ENCODE results near the gene ASAP3.

ASAP3 gene

DNA sequence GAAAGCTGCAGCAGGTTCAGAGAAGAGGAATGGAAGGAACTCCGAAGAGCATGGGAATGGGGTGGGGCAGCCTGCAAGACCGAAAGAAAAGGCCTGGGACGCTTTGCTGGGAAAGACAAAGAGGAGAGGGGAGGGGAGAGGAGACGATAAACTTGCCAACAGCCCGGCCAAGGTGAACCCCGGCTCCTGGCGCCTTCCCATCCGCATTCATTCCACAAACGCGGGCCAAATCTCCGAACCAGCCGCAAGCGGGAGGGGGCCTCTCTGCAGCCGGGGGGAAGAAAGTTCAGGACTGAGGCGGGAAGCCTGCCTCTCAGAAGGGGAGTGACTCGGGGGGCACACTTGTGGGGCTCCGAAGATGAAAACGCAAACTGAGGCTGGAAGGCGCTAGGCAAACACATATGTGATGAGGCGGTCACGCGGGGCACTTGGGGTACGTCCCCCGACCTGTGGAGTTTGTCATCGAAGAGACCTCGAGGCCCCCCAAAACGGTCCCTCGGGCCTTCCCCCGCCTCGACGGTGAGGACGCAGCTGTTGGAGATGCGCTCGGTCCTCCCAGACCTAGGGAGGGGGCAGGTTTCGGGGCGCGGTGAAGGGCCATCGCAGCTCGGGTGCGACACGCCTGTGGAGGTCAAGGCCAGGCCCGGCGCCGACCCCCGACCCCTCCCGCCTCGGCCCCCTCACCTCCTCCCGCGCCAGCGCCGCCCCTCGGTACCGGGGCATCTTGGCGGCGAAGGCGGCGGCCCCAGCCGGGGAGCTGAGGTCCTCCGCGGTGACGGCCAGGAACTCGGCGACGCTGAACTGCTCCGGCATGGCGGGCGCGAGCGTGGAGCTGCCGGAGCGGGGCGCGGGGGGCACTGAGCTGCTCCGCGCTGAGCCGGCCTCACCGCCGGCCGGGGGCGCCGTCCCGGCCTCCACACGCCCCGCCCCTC is at the start of gene ASAP3:
Gene ASAP3 (minus strand): TSS at position 859 of the 932 bp plus-strand sequence. CDS start 46 bp downstream, at position 813.
- no peak for DNase-seq

DNA sequence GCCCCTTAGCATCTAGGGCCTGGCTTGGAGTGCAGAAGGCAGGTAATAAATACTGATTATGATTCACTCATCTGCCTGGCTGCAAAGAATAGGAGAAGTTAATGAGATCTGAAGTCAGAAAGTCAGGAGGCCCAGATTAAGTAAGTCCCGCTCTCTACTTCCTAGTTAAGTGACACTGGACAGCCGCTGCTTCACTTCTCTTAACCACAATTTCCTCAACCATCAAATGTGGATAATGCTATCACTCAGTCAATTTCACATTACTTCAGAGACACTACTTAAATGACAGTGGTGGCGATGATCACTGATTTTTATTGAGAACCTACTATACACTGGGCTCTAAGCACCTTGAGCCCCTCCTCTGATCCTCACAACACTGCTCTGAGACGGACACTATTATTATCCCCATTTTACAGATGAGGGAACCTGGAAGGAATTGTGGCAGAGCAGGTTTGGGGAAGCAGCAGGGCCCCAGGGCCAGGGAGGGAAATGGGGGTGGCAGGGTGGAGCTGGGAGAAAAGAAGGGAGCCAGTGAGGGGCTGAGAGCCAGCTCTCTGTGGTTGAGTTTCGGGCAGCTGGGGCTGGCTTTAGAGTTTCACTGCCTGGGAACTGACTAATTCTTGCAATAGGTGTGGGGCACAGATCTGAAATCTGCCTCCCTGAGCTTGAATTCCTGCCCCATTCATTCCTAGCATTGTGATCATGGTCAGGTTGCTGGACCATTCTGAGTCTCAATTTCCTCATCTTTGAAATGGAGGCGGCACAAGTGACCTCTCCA is 49.5 kb upstream of the ASAP3 start:
- no peak for DNase-seq

GRCh38 chr1:23531562-23532094 is 47.6 kb upstream of the ASAP3 start:
- no peak for DNase-seq

DNA sequence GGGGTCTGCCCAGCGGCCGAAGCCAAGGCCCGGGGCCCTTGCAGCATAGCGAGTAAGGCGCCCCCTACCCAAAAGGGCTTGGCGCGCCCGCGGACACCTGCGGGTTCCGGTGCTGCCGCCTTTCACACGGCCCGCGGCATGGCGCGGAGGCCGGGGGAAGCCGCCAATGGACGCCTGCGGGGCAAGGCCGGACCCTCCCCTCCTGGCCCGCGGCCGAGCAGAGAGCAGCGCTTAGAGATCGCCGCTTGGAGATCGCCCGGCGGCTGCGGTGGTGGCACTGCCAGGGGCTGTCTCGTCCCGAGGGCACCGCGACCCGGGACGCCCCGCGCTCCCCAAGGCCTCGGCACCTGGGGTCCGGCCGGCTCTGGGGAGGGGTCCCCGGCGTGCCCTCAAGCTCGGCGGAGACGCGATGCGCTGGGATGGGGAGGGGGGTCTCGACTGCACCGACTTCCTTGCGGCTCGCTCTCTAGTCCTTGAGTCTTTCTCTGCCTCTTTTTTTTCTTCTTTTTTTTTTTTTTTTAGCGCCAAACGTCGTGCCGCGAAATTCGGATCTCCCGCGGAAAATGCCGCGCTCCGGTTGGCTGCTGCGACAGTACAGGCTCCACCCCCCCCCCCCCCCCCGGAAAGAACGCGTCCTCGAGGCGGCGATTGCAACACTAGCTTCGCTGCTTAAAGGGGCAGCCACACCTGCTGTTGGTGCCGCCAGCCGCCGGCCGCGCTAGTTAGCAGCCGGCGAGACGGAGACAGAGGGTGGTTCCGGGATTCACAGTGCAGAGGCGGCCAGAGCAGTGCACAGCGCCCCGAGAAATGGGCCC is 47.0 kb upstream of the ASAP3 start, which contains the start of gene E2F2:
Gene E2F2 (minus strand): TSS at position 487 of the 815 bp plus-strand sequence. CDS start 440 bp downstream, at position 47.
- peak; percentile 69 for DNase-seq

- DNase-seq, result no peak
These were observed 46.2 kb upstream of the ASAP3 start for GRCh38 chr1:23530087-23530746.

DNA sequence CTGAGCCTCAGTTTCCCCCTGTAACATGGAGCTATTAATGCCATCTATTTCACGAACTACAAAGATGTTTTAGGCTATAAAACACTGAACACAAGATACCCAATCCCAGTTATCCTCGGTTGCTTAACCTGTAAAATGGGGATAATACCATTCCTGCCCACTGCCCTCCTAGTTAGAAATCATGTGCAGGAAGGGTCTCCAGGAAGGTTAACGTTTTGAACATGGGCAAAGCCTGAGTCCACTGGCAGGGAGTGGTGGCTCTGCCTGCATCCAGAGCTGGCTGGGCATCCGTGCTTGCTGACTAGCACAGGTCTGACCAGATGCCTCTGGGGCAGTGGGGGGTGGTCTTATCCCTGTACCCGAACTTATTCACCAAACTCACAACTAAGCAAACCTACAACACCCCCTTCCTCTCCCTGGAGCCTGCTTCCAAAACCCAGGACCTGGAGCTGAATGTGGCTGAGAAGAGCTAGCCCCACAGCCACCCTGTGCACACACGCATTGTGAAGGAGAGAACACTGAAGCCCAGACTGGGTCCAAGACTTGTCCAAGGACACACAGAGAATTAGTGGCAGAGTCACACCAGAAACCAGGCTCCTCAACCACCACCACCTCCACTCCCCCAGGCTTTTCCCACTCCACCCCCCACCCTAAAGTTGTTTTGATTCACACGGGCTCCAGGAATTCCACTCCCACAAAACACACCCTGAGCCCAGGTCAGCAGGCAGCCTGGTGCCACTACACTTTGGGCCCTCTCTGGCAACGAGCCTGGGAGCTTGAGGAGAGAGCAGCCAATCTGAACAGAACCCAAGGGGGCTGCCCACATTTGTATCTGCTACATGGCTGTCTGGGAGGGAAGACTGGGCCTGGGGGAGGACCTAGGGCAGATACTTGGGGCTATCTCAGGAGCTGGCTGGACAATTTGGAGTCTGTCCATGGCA is 45.4 kb upstream of the ASAP3 start:
- no peak for DNase-seq

GRCh38 chr1:23528250-23528978 is 44.4 kb upstream of the ASAP3 start:
- DNase-seq, result no peak

- DNase-seq, result no peak
These were observed 43.9 kb upstream of the ASAP3 start for GRCh38 chr1:23527900-23528249.

DNA sequence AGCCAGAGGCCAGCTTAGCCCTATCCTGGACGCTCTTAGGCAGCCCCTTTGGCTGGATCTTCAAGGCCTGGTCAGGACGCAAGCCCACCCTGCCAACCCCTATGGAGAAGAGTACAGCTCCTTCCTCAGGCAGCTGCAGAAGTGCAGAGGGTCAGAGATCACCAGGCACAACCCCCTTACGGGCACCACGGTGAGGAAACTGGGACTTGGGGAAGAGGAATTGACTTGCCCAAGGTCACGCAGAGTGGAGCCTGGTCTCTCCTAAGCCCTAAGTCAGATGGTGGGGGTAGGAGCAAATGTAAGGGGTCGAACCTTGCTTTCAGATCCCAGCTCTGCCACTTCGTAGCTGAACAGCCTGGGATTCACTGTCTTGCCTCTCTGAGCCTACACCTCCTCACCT is 43.4 kb upstream of the ASAP3 start:
- DNase-seq, result no peak

DNA sequence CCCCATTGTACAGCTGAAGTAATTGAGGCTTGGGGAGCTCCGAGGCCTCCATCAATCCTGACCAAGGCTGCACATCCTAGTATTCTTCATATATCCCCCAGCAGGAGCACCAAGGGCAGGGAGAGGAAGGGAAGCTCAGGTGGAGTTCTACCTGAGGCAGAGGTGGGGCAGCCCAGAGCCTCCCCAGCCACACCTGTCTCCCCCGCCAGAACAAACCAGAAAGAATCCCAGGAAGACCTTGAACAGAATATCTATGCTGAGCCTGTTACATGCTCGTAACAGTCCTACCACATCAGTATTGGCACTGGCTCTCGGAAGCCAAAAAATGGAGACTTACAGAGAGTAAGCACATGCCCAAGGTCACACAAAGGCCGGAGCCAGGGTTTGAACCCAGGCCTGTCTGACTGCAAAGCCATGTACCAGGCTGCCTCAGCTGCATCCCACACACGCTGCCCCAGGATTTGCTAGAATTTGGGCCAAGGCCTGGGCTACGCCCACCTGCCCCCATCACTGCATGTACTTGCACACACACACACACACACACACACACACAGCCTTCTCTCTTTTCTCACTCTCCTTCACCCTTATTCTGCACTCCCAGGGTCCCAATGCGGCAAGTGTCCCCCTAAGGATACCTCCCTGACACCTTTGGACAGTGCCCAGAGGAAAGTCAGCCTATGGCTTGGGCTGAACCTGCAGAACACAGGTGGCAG is 42.5 kb upstream of the ASAP3 start:
- DNase-seq, result no peak

DNA sequence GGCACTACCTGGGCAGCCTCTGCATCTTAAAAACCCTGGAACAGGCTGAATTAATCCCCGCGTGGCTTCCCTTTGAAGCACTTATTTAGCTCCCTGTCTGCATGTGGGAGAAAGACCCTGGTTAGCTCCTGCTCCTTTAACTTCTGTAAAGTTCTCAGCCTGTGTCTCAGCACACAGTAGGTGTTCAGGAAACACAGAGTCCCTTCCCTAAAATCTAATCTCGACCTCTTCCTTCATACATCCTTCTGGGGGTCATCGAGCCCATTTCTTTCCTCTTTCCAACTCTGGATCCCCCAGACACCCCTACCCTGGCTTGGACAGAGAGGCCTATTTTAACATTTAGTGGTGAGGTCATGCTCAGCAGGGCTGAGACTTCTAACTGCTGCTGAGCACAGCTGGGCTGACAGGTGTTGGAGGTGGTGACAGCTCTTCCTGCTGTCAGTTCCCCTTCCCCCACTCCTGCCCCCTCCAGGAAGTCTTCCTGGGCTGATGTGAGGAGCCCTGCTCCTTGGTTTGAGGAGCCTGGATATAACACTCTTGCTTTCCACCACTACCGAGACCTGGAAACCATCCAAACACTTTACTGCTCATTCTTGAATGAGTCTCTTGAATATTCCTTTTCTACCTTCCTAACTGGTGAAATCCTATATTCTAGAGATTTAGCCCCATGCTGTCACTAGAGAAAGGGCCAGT is 41.7 kb upstream of the ASAP3 start:
- no peak for DNase-seq

GRCh38 chr1:23524716-23525401 is 40.9 kb upstream of the ASAP3 start:
- no peak for DNase-seq

- DNase-seq, result no peak
These were observed 40.2 kb upstream of the ASAP3 start for GRCh38 chr1:23524163-23524562.

DNA sequence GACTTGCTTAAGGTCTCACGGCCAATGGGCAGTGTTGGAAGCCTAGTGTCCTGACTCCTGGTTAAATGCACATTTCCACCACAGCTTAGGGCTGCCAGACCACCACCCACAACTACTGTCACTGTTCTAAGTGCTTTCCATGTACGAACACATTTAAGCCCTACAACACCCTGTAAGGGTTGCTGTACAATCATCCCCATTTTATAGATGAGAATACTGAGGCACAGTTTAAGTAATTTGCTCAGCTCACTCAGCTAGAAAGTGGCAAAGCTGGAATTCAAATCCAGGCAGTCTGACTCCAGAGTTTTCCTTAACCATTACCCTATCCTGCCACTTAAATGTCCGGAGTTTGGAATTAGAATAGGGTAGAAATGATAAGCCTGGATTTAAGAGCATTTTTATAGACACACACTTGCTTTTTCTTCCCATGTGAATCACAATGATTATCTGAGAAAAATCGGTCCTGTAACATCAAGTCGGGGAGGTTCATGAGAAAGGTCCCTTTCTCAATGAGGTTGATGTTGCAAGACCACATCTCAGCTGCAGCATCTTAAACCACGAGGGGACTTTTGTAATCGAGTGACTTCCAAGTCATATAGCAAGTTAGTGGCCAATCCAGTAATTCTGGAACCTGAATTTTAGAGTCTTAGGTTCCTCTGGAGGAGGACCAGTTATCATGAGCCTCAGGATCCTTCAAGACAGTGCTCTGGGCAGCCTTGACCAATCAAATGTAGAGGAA is 38.4 kb upstream of the ASAP3 start:
- DNase-seq, result no peak

GRCh38 chr1:23521588-23521987 is 37.6 kb upstream of the ASAP3 start:
- DNase-seq, result no peak

DNA sequence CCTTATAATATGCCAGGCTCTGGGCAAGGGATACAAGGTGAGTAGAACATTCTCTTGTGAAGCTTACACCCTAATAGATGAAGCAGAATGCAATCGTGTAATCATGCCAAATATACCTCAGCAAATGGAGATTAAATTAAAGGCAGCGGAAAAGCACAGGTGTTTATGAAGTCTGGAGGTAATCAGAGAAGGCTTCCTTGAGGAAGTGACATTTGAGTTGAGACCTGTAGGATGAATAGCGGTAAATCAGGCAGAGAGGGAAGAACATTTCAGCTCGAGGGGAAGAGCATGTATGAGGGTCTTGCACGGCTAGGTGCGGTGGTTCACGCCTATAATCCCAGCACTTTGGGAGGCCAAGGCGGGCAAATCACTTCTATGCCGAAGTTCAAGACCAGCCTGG is 33.6 kb upstream of the ASAP3 start:
- DNase-seq, result no peak

GRCh38 chr1:23515905-23516304 is 31.9 kb upstream of the ASAP3 start:
- DNase-seq, result no peak

All from NCI-H1048 (cell line).